Ishikawa (cell line): Measurements from ENCODE around the gene MYZAP.

Source experiments
- CREB1 ChIP-seq: IDR thresholded peaks from 2 replicates; pipeline ENCODE4 v1.6.1; 2012; ENCODE audit warnings: low read depth
- YY1 ChIP-seq: IDR thresholded peaks from 2 replicates; pipeline ENCODE4 v1.6.1; 2012; ENCODE audit warnings: low read depth
- ZBTB7A ChIP-seq: IDR thresholded peaks from 2 replicates; pipeline ENCODE4 v1.6.1; 2012; ENCODE audit warnings: low read depth

DNA sequence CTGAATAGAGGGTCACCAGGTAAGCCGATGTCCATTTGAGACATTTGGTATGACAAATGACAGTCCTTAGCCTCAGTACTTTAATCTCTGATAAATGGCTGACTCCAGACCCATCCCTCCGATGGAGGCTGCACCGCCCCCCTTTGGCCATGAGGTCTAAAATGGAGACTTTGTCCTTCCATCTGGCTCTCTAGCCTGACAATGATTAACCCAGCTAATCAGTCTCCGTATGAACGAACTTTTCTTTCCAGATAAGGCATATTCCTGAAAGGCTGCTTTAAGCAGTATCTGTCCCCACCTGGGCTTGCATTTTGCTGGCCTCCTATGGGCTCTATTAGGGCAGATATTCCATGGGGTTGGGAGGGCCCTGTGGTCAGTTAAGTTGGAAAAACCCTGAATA is 10.8 kb upstream of the MYZAP start:
- TF ChIP-seq CREB1, result no peak
- TF ChIP-seq ZBTB7A, result no peak
- TF ChIP-seq YY1, result no peak
